ENCODE results near the gene STRN3. TPM values are rescaled to one million over a fixed set of nuclear protein-coding genes. Genes with fewer than 3 reads are reported as not detected.

The STRN3 gene
- total RNA-seq, 1 donor from 2014 or later = 35.0 TPM

DNA sequence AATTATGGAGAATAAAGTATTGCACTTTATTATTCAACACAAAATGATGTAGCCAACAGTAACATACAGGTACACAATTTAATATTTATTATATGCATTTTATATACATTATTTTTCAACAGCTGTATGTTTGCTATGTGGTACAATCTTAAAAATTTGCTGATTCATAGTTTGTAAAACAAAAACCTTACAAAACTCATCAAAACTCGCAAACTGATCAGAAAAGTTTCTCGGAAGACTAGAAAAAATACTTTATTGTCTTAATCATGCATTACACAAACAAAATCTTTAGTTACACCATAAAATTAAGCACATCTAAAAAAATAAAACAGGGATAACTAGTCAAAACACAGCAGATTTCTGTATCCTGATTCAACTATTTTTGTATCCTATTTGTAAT is 132.4 kb downstream of the STRN3 start:
- Histone ChIP-seq H3K4me3 (no peak overlapping the region), H3K4me1 (no peaks in the 10 kb centered on the region), H3K36me3 (peaks cover 24% of the 10 kb centered on the region), H3K9me3 (no peaks in the 10 kb centered on the region), H3K27me3 (no peaks in the 10 kb centered on the region), H3K27ac (no peak overlapping the region)
- DNase-seq (no peak), ATAC-seq (no peak)
- intact Hi-C loops (cut with DNase I) = no loop called here
- TF ChIP-seq, protein P1, sequence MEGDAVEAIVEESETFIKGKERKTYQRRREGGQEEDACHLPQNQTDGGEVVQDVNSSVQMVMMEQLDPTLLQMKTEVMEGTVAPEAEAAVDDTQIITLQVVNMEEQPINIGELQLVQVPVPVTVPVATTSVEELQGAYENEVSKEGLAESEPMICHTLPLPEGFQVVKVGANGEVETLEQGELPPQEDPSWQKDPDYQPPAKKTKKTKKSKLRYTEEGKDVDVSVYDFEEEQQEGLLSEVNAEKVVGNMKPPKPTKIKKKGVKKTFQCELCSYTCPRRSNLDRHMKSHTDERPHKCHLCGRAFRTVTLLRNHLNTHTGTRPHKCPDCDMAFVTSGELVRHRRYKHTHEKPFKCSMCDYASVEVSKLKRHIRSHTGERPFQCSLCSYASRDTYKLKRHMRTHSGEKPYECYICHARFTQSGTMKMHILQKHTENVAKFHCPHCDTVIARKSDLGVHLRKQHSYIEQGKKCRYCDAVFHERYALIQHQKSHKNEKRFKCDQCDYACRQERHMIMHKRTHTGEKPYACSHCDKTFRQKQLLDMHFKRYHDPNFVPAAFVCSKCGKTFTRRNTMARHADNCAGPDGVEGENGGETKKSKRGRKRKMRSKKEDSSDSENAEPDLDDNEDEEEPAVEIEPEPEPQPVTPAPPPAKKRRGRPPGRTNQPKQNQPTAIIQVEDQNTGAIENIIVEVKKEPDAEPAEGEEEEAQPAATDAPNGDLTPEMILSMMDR (IDR thresholded peaks at IDR 0.05) = no peak

DNA sequence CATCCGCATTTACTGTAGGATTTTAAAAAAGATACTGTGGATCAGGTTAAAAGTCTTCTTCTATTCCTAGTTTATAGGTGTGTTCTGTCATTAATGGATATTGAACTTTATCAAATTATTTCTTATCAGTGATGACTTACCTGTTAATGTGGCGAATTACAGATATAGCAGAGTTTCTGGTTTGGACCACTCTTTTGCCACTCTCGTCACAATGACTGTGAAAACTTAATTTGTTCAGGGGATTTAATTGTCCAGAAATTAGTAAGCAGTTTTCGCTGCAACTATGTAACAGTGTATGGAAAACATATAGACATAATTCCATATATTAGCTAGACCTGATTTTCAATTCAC is 137.0 kb downstream of the STRN3 start:
- no peak overlapping the region for H3K4me3 ChIP-seq
- ATAC-seq (no peak), DNase-seq (no peak)
- TF ChIP-seq, protein P1 (IDR thresholded peaks at IDR 0.05) = no peak
- H3K9me3 ChIP-seq = no peaks in the 10 kb centered on the region
- H3K27ac ChIP-seq = no peak overlapping the region
- H3K27me3 ChIP-seq = no peaks in the 10 kb centered on the region
- intact Hi-C loops (cut with DNase I) = no loop called here
- H3K36me3 ChIP-seq = peaks cover 4% of the 10 kb centered on the region
- H3K4me1 ChIP-seq = no peaks in the 10 kb centered on the region

DNA sequence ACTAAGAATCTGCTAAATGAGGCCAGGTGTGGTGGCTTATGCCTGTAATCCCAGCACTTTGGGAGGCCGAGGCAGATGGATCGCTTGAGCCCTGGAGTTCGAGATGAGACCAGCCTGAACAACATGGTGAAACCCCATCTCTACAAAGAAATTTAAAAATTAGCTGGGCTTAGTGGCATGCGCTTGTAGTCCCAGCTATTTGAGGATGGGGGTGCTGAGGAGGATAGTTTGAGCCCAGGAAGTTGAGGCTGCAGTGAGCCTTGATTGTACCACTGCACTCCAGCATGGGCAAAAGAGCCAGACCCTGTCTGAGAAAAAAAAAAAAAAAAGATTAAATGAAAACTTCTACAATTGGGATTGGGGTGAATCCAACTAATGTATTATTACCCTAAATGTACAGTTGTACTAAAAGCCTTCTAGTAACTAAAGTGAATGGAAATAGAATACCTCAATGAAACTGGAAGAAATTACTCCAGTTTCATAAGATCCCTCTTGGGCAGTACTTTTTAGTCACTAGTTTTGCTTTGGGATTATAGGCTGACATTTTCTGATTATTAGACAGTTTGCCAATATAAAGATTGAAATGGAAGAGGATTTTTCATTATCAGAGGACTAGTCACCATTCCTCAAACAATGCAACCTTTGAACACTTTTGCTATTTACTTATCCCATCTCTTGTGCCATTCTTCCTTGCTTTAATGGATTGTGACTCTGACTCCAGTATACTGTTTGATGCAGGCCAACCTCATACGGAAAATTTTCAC is 137.5 kb downstream of the STRN3 start:
- DNase-seq (no peak), ATAC-seq (no peak)
- Histone ChIP-seq H3K4me1 (no peaks in the 10 kb centered on the region), H3K4me3 (no peak overlapping the region), H3K9me3 (no peaks in the 10 kb centered on the region), H3K27me3 (no peaks in the 10 kb centered on the region), H3K36me3 (no peaks in the 10 kb centered on the region), H3K27ac (no peak overlapping the region)
- TF ChIP-seq, protein P1 (IDR thresholded peaks at IDR 0.05) = no peak
- intact Hi-C loops (cut with DNase I) = no loop called here

DNA sequence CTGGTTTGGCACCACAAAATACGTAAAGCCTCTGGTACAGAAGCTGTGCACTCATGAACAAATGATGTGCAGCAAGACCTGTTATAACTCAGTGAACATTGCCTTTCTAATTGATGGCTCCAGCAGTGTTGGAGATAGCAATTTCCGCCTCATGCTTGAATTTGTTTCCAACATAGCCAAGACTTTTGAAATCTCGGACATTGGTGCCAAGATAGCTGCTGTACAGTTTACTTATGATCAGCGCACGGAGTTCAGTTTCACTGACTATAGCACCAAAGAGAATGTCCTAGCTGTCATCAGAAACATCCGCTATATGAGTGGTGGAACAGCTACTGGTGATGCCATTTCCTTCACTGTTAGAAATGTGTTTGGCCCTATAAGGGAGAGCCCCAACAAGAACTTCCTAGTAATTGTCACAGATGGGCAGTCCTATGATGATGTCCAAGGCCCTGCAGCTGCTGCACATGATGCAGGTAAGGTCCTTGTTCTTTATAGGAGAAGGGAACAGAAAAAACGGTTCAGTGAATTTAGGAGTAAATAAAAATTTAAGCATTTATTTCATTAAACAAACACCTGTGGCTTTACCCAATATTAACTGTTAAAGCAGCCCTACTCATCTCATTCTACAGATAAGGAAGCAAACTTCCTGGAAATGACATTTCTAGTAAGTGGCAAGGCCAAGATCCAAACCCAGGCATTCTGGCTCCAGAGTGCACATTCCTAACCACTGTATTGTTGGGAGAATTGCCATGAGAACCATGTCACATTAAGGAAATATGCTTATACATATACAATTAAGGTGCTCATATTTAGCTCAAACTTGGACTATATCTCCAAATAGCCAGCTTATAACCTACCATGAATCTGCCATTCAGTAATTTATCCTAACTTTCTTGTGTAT is 140.1 kb downstream of the STRN3 start:
- Histone ChIP-seq H3K4me1 (no peaks in the 10 kb centered on the region), H3K27ac (no peak overlapping the region), H3K4me3 (no peak overlapping the region), H3K9me3 (no peaks in the 10 kb centered on the region), H3K36me3 (no peaks in the 10 kb centered on the region), H3K27me3 (no peaks in the 10 kb centered on the region)
- intact Hi-C loops (cut with DNase I) = no loop called here
- TF ChIP-seq, protein P1 (IDR thresholded peaks at IDR 0.05) = no peak
- ATAC-seq (no peak), DNase-seq (no peak)

DNA sequence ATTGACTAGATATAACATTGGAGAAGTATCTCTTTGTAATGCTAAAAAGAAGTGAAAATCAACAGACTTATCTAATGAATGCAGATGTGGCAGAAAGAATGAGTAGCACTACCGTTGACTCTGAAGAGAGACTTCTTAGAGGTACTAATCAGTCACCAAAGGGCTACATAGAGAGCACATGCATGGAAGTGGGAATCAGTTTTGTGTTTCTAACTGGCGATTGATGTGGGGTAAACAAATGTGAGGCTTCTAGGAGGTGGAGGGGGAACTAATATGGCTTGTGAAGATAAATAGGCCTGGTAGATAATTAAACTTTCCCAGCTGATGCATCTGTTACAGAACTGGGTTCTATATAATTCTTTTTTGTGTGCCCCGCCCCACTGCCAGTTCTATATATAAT is 141.3 kb downstream of the STRN3 start:
- H3K4me1 ChIP-seq = no peaks in the 10 kb centered on the region
- no peak overlapping the region for H3K4me3 ChIP-seq
- H3K9me3 ChIP-seq = no peaks in the 10 kb centered on the region
- no peak overlapping the region for H3K27ac ChIP-seq
- no peaks in the 10 kb centered on the region for H3K36me3 ChIP-seq
- intact Hi-C loops (cut with DNase I) = no loop called here
- TF ChIP-seq, protein P1 (IDR thresholded peaks at IDR 0.05) = no peak
- ATAC-seq (no peak), DNase-seq (no peak)
- H3K27me3 ChIP-seq = no peaks in the 10 kb centered on the region

Measured in upper lobe of right lung (tissue), 1 donor.